NCI-H1694 (cell line): ENCODE data around the gene OR51B4.
"Not testable (repeated sequence)": the region's sequence is repeated elsewhere in the genome, so short reads cannot be mapped to it uniquely, and the experiment has no call there.

ENCODE experiments used
- DNase-seq: peaks from one replicate; lab custom pipeline; 2025; lab: John Stamatoyannopoulos, UW

Gene OR51B4

GRCh38 chr11:5301846-5302245 is at the start of gene OR51B4:
TSS of gene OR51B4 (minus strand) at chr11:5301946. CDS start at chr11:5301946, 0 bp downstream.
- DNase-seq: no peak

- no peak for DNase-seq
Measured at GRCh38 chr11:5351208-5351607, 49.5 kb upstream of the OR51B4 start, which contains the start of gene OR51B6. TSS of gene OR51B6 (plus strand) at chr11:5351508. CDS start at chr11:5351508, 0 bp downstream.

GRCh38 chr11:5349550-5349949 is 47.8 kb upstream of the OR51B4 start:
- no peak for DNase-seq

GRCh38 chr11:5348551-5349194 is 46.9 kb upstream of the OR51B4 start:
- DNase-seq: no peak

- no peak for DNase-seq
Measured at GRCh38 chr11:5345831-5346230, 44.1 kb upstream of the OR51B4 start.

- DNase-seq: no peak
Measured at GRCh38 chr11:5343474-5344335, 42.0 kb upstream of the OR51B4 start, which contains the start of gene OR51B5. TSS of gene OR51B5 (minus strand) at chr11:5343524. CDS start at chr11:5343524, 0 bp downstream.

- DNase-seq: no peak
Measured at GRCh38 chr11:5339771-5340322, 38.1 kb upstream of the OR51B4 start.

- DNase-seq: not testable (repeated sequence)
Measured at GRCh38 chr11:5337253-5337652, 35.5 kb upstream of the OR51B4 start.

GRCh38 chr11:5336331-5336730 is 34.6 kb upstream of the OR51B4 start:
- no peak for DNase-seq

- DNase-seq: no peak
Measured at GRCh38 chr11:5335170-5335569, 33.4 kb upstream of the OR51B4 start.

GRCh38 chr11:5324197-5324596 is 22.5 kb upstream of the OR51B4 start, which contains the start of gene OR51B2:
TSS of gene OR51B2 (minus strand) at chr11:5324297. CDS start at chr11:5324297, 0 bp downstream.
- no peak for DNase-seq

- no peak for DNase-seq
Measured at GRCh38 chr11:5317292-5317691, 15.5 kb upstream of the OR51B4 start.

GRCh38 chr11:5313326-5314023 is 11.7 kb upstream of the OR51B4 start:
- DNase-seq: not testable (repeated sequence)

GRCh38 chr11:5310423-5310822 is 8.7 kb upstream of the OR51B4 start:
- DNase-seq: no peak

- DNase-seq: no peak
Measured at GRCh38 chr11:5307256-5308019, 5.7 kb upstream of the OR51B4 start.

- DNase-seq: no peak
Measured at GRCh38 chr11:5304046-5304445, 2.3 kb upstream of the OR51B4 start.

- DNase-seq: no peak
Measured at GRCh38 chr11:5303626-5304025, 1.9 kb upstream of the OR51B4 start.

GRCh38 chr11:5300251-5300650 is 1.5 kb downstream of the OR51B4 start:
- no peak for DNase-seq

- DNase-seq: no peak
Measured at GRCh38 chr11:5298451-5298850, 3.3 kb downstream of the OR51B4 start.

- no peak for DNase-seq
Measured at GRCh38 chr11:5297721-5298323, 3.9 kb downstream of the OR51B4 start.
